ENCODE data around the gene FAM32A. TPM values are rescaled to one million over a fixed set of nuclear protein-coding genes. Genes with fewer than 3 reads are reported as not detected.

FAM32A gene
- total RNA-seq, 1 donor from 2014 or later = 103 TPM

- no peak for TF ChIP-seq CTCF (IDR thresholded peaks at IDR 0.05; ENCODE audit: partially characterized antibody, unreplicated experiment)
- Mint-ChIP-seq H3K36me3 (ENCODE audit: unreplicated experiment) (peaks cover 11% of the 10 kb centered on the region), H3K4me3 (ENCODE audit: unreplicated experiment) (no peak overlapping the region)
Measured at GRCh38 chr19:16234552-16235445, 49.6 kb downstream of the FAM32A start.

GRCh38 chr19:16235811-16236652 lies 50.8 kb downstream of the FAM32A start:
- peaks cover 6% of the 10 kb centered on the region for H3K4me1 Mint-ChIP-seq (ENCODE audit: low read depth, unreplicated experiment)
- no peak overlapping the region for H3K27ac Mint-ChIP-seq (ENCODE audit: unreplicated experiment)
- H3K36me3 Mint-ChIP-seq (ENCODE audit: unreplicated experiment) = peaks cover 11% of the 10 kb centered on the region
- TF ChIP-seq CTCF (IDR thresholded peaks at IDR 0.05; ENCODE audit: partially characterized antibody, unreplicated experiment) = no peak
- peaks cover 2% of the 10 kb centered on the region for H3K27me3 Mint-ChIP-seq (ENCODE audit: unreplicated experiment)
- H3K9me3 Mint-ChIP-seq (ENCODE audit: unreplicated experiment) = peaks cover 6% of the 10 kb centered on the region
- H3K4me3 Mint-ChIP-seq (ENCODE audit: unreplicated experiment) = no peak overlapping the region
- DNase-seq = no peak

More at GRCh38 chr19:16234552-16235445, 49.6 kb downstream of the FAM32A start:
- peaks cover 2% of the 10 kb centered on the region for H3K27me3 Mint-ChIP-seq (ENCODE audit: unreplicated experiment)
- H3K27ac Mint-ChIP-seq (ENCODE audit: unreplicated experiment) = no peak overlapping the region
- peaks cover 6% of the 10 kb centered on the region for H3K9me3 Mint-ChIP-seq (ENCODE audit: unreplicated experiment)
- H3K4me1 Mint-ChIP-seq (ENCODE audit: low read depth, unreplicated experiment) = peaks cover 6% of the 10 kb centered on the region
- no peak for DNase-seq

Other genes with a start within 250 kb of the FAM32A start
- not detected for gene OR10H4, start 236.4 kb upstream of the FAM32A start, total RNA-seq (ENCODE audit: unreplicated experiment)
- 310 TPM for gene TPM4, start 108.9 kb upstream of the FAM32A start, total RNA-seq (ENCODE audit: unreplicated experiment)
- gene RAB8A, start 73.5 kb upstream of the FAM32A start, total RNA-seq (ENCODE audit: unreplicated experiment) = 58.9 TPM
- not detected for gene HSH2D, start 41.7 kb upstream of the FAM32A start, total RNA-seq (ENCODE audit: unreplicated experiment)
- not detected for gene CIB3, start 11.9 kb upstream of the FAM32A start, total RNA-seq (ENCODE audit: unreplicated experiment)
- 87.6 TPM for gene AP1M1, start 12.5 kb downstream of the FAM32A start, total RNA-seq (ENCODE audit: unreplicated experiment)
- gene KLF2, start 139.4 kb downstream of the FAM32A start, total RNA-seq (ENCODE audit: unreplicated experiment) = not detected

Data from glutamatergic neuron (in vitro differentiated cells).